Neuronal stem cell (in vitro differentiated cells): ENCODE results near the gene GMPR.

Experiments used
- DNase-seq: peaks from one replicate; pipeline ENCODE4 v3.0.0-alpha.2; 2013; ENCODE audit warnings: low spot score
- H2AFZ ChIP-seq: one replicate; pipeline ENCODE4 v1.6.1; 2013; ENCODE audit warnings: mild to moderate bottlenecking, low read length, inconsistent platforms
- H2AK5ac ChIP-seq: 2 replicates; pipeline ENCODE4 v1.6.1; 2013; ENCODE audit warnings: low read depth, mild to moderate bottlenecking, inconsistent platforms, low read length, moderate library complexity, mixed read lengths
- H2BK120ac ChIP-seq: 2 replicates; pipeline ENCODE4 v1.6.1; 2013; ENCODE audit warnings: low read depth, mild to moderate bottlenecking, inconsistent platforms, low read length, moderate library complexity, mixed read lengths
- H2BK12ac ChIP-seq: one replicate; pipeline ENCODE4 v1.6.1; 2013; ENCODE audit warnings: low read length, inconsistent platforms
- H2BK15ac ChIP-seq: 2 replicates; pipeline ENCODE4 v1.6.1; 2013; ENCODE audit warnings: mild to moderate bottlenecking, low read length, inconsistent platforms, mixed read lengths
- H2BK5ac ChIP-seq: one replicate; pipeline ENCODE4 v1.6.1; 2013; ENCODE audit warnings: inconsistent platforms, mild to moderate bottlenecking, low read length, moderate library complexity
- H3K14ac ChIP-seq: one replicate; pipeline ENCODE4 v1.6.1; 2013; ENCODE audit warnings: low read length, inconsistent platforms
- H3K18ac ChIP-seq: 2 replicates; pipeline ENCODE4 v1.6.1; 2013; ENCODE audit warnings: low read length, inconsistent platforms
- H3K23ac ChIP-seq: 2 replicates; pipeline ENCODE4 v1.6.1; 2013; ENCODE audit warnings: low read depth, mild to moderate bottlenecking, mixed read lengths, low read length, inconsistent platforms; ENCODE audit not compliant: poor library complexity
- H3K27ac ChIP-seq: replicated peaks from 3 replicates; pipeline ENCODE4 v1.5.1; 2013; ENCODE audit warnings: low read length, inconsistent platforms
- H3K27me3 ChIP-seq, 3 experiments: 2 replicates each; pipeline ENCODE4 v1.6.1; 2013; ENCODE audit warnings: low read length in 3 of 3, mild to moderate bottlenecking in 2 of 3, inconsistent platforms in 1 of 3, low read depth in 1 of 3, mixed read lengths in 1 of 3, moderate library complexity in 1 of 3; ENCODE audit not compliant: control insufficient read depth in 3 of 3, insufficient read depth in 3 of 3
- H3K36me3 ChIP-seq, 2 donors: replicated peaks in 1 of 2; 2 replicates each; pipeline ENCODE4 v1.6.1; 2013; ENCODE audit warnings: low read length in 2 of 2; ENCODE audit not compliant: control insufficient read depth in 2 of 2, insufficient read depth in 2 of 2
- H3K4ac ChIP-seq: 2 replicates; pipeline ENCODE4 v1.6.1; 2013; ENCODE audit warnings: inconsistent platforms, mild to moderate bottlenecking, low read length, moderate library complexity
- H3K4me1 ChIP-seq, 2 donors: 1 replicate in 1 of 2; 2 replicates in 1 of 2; pipeline ENCODE4 v1.6.1; 2013; ENCODE audit warnings: low read length in 2 of 2, low read depth in 1 of 2; ENCODE audit not compliant: control insufficient read depth in 2 of 2, insufficient read depth in 1 of 2
- H3K4me2 ChIP-seq: one replicate; pipeline ENCODE4 v1.6.1; 2013; ENCODE audit warnings: mild to moderate bottlenecking, low read length, inconsistent platforms; ENCODE audit not compliant: insufficient read depth, poor library complexity, severe bottlenecking
- H3K4me3 ChIP-seq, 2 donors: 2 replicates each; pipeline ENCODE4 v1.5.1; 2013; ENCODE audit warnings: low read length in 2 of 2, mild to moderate bottlenecking in 2 of 2, inconsistent platforms in 1 of 2, moderate library complexity in 1 of 2
- H3K79me1 ChIP-seq: one replicate; pipeline ENCODE4 v1.6.1; 2013; ENCODE audit warnings: low read depth, mild to moderate bottlenecking, inconsistent platforms, low read length, moderate library complexity
- H3K9ac ChIP-seq: one replicate; pipeline ENCODE4 v1.6.1; 2013; ENCODE audit warnings: mild to moderate bottlenecking, low read depth, low read length, inconsistent platforms; ENCODE audit not compliant: poor library complexity
- H3K9me3 ChIP-seq, 2 donors: replicated peaks in 1 of 2; 2 replicates each; pipeline versions ENCODE3 to v1.6.1; 2013; ENCODE audit warnings: low read length in 2 of 2, mild to moderate bottlenecking in 2 of 2, inconsistent platforms in 1 of 2, low read depth in 1 of 2, mixed read lengths in 1 of 2, moderate library complexity in 1 of 2; ENCODE audit not compliant: control insufficient read depth in 2 of 2, insufficient read depth in 1 of 2
- H4K8ac ChIP-seq: one replicate; pipeline ENCODE4 v1.6.1; 2013; ENCODE audit warnings: low read depth, mild to moderate bottlenecking, inconsistent platforms, low read length, moderate library complexity
- H4K91ac ChIP-seq: one replicate; pipeline ENCODE4 v1.6.1; 2013; ENCODE audit warnings: low read length, low read depth, mild to moderate bottlenecking, inconsistent platforms; ENCODE audit not compliant: poor library complexity
- WGBS, 2 donors: extraction: QIAGEN DNeasy Blood & Tissue Kit; methylation state at CpG; one replicate each; pipeline ENCODE4 v1.1.7; 2013; ENCODE audit warnings: missing lambda C conversion rate in 2 of 2, mixed read lengths in 1 of 2; ENCODE audit not compliant: insufficient read length in 2 of 2, insufficient replicate concordance in 1 of 2; ENCODE audit errors: extremely low coverage in 2 of 2; 5-methylcytosine and 5-hydroxymethylcytosine counted together

Gene GMPR

DNA sequence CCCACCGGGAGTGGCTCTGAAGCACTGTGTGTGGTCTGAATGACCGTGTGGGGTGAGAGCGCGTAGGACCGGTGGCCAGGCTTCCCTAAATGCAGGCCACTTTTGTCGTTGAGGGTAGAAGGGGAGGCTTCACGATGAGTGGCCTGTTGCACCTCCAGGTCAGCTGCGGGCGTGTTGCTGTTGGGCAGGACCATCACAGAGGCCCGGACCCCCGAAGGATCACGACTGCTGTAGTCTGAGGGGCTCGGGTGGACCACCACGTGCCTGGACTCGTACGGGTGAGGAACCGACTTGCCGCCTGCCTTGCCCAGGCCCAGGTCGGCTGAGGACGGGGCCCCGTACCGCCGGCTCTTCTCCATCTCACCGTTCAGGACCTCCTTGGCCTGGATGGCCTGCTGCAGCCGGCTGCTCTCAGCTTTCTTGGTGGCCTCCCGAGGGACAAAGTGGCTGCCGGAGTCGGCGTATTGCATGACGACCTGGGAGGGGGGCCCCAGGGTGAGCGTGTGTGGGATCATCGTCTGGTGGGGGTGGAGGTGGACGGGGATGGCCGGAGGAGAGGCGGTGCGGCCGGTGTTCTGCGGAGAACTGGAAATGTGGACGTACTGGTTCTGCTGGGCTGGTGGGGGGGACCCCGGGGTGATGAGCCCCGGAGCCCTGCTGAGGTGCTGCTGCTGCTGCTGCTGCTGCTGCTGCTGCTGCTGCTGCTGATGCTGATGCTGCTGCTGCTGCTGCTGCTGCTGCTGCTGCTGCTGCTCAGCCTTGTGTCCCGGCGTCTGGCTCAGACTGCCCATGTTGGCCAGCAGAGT lies 88.8 kb downstream of the GMPR start:
- WGBS, 2 donors: no CpG with 5 or more reads among the region's 43 CpGs
- no peak overlapping the region for H3K4me2 ChIP-seq
- H3K4me3 ChIP-seq: no peak overlapping the region
- no peaks in the 10 kb centered on the region for H3K9me3 ChIP-seq
- no peak overlapping the region for H4K8ac ChIP-seq
- H4K91ac ChIP-seq: no peak overlapping the region
- no peaks in the 10 kb centered on the region for H3K79me1 ChIP-seq
- H2AK5ac ChIP-seq: peak overlapping the region; percentile 0
- H2AFZ ChIP-seq: no peak overlapping the region
- no peak for DNase-seq
- no peak overlapping the region for H2BK15ac ChIP-seq
- peak overlapping the region; percentile 69 for H3K18ac ChIP-seq
- H3K9ac ChIP-seq: peak overlapping the region; percentile 21
- H3K4me1 ChIP-seq: peaks cover 5 to 13% of the 10 kb centered on the region in 2 donors
- H2BK120ac ChIP-seq: no peak overlapping the region
- H2BK5ac ChIP-seq: no peak overlapping the region
- H3K14ac ChIP-seq: peak overlapping the region; percentile 26
- no peaks in the 10 kb centered on the region for H3K36me3 ChIP-seq
- no peak overlapping the region for H2BK12ac ChIP-seq
- peaks cover 0 to 2% (median 0%) of the 10 kb centered on the region in 3 experiments for H3K27me3 ChIP-seq
- H3K23ac ChIP-seq: peak overlapping the region; percentile 21
- no peak overlapping the region for H3K4ac ChIP-seq
- no peak overlapping the region for H3K27ac ChIP-seq

DNA sequence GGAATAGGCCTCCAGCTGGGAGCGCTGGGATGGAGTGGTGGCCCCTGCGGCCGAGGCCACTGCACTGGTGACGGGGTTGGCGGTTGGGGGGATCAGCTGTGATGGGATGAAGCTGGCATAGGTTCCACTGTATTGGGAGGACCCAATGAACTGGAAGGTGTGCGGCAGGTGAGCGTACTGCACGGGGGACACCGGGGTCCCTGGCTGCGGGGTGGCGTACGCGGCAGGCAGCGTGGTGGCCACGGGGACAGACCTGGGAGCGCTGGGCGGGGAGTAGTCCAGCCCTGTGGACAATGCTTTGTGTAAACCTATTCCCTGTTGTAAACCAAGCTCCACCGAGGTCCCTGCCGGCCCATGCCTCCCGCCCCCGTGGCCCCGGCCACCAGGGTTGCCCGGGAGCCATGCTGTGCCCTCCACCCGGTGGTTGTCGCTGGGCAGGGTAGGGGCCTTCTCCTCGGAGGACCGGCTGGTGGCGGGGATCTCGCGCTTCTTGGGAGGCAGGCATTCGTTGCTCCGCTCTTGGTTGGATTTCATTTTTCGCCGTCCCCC lies 89.5 kb downstream of the GMPR start:
- H3K36me3 ChIP-seq: no peaks in the 10 kb centered on the region
- H4K91ac ChIP-seq: no peak overlapping the region
- peak overlapping the region; percentile 69 for H3K18ac ChIP-seq
- no peak for DNase-seq
- H3K27ac ChIP-seq: no peak overlapping the region
- no peak overlapping the region for H2BK15ac ChIP-seq
- H3K4me1 ChIP-seq: peaks cover 4 to 9% of the 10 kb centered on the region in 2 donors
- peaks cover 0 to 2% (median 0%) of the 10 kb centered on the region in 3 experiments for H3K27me3 ChIP-seq
- peak overlapping the region; percentile 26 for H3K14ac ChIP-seq
- H2BK5ac ChIP-seq: no peak overlapping the region
- H3K4me2 ChIP-seq: no peak overlapping the region
- H3K9me3 ChIP-seq: no peaks in the 10 kb centered on the region
- no peak overlapping the region for H2BK12ac ChIP-seq
- no CpG with 5 or more reads among the region's 34 CpGs for WGBS, 2 donors
- H3K4ac ChIP-seq: no peak overlapping the region
- no peak overlapping the region for H4K8ac ChIP-seq
- H3K4me3 ChIP-seq: peak overlapping the region in 1 of 2 donors; percentile 6
- peak overlapping the region; percentile 21 for H3K23ac ChIP-seq
- no peak overlapping the region for H2AFZ ChIP-seq
- H3K79me1 ChIP-seq: no peaks in the 10 kb centered on the region
- no peak overlapping the region for H3K9ac ChIP-seq
- no peak overlapping the region for H2AK5ac ChIP-seq
- H2BK120ac ChIP-seq: no peak overlapping the region

DNA sequence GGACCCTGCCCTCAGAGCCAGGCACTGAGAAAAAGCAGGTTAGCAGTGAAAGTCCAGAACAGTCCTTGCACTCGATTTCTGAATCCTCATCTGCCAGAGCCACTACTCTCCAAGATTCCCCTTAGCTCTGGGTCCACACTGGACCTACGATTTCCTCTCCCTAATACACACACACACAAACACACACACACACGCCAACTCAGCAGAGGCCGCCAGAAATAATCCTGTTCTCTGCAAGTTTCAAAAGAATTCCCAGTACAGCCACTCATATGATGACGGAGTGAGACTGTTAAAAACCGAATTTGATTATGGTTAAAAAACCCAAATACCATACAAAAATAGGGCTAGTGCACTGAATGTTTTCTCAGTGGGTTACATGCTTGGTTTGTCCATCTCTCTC lies 90.8 kb downstream of the GMPR start:
- Histone ChIP-seq H3K27me3 (peaks cover 0 to 2% (median 0%) of the 10 kb centered on the region in 3 experiments), H2AFZ (no peak overlapping the region), H2BK15ac (no peak overlapping the region), H4K91ac (no peak overlapping the region), H3K14ac (no peak overlapping the region), H4K8ac (no peak overlapping the region), H3K36me3 (no peaks in the 10 kb centered on the region), H3K79me1 (no peaks in the 10 kb centered on the region), H2BK120ac (no peak overlapping the region), H3K4me2 (no peak overlapping the region), H3K23ac (no peak overlapping the region), H3K4me3 (no peak overlapping the region), H2AK5ac (no peak overlapping the region), H3K4me1 (peaks cover 3 to 6% of the 10 kb centered on the region in 2 donors), H3K18ac (no peak overlapping the region), H2BK5ac (no peak overlapping the region), H3K9me3 (no peaks in the 10 kb centered on the region), H3K4ac (no peak overlapping the region), H3K9ac (no peak overlapping the region), H2BK12ac (no peak overlapping the region), H3K27ac (no peak overlapping the region)
- DNase-seq: no peak
- no CpG with 5 or more reads among the region's 6 CpGs for WGBS, 2 donors

DNA sequence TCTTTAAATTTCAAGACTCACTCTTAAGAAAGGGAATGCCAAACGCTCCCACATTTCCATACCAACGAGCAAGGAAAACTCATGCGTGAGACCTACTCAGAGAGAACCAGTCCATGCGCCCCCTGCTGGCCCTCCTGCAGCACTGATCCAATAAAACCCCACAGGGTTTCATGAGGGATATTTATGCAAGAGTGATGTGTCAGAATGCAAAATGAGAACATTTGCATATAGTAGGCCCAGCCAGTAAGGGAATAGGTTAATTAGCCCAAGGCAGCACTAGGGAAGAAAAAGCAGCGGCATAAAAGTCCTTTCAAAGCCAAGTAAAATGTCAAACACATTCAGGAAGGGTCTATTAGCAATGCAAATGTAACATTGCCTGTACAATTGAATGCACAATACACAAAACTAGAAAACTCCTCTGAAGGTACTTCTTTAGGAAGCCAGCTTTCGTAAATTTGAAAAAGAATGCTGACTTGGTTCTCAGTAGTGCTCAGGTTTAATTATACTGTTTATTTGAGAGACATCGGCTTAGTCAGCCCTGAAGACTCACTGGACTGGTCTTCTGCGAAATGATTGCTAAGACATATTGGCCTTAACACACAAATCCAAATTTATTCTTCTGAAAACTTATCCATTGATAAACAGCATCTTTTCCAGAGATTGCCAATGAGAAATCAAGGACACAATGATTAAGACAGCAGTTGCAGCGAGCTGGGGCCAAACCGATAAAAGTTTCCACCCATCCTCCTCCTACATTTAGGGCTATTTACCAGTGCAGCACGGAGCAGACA lies 93.2 kb downstream of the GMPR start:
- Histone ChIP-seq H2BK15ac (no peak overlapping the region), H3K14ac (no peak overlapping the region), H4K91ac (no peak overlapping the region), H2AK5ac (no peak overlapping the region), H3K9ac (no peak overlapping the region), H3K23ac (no peak overlapping the region), H2BK5ac (no peak overlapping the region), H2BK12ac (no peak overlapping the region), H3K27ac (no peak overlapping the region), H3K36me3 (no peaks in the 10 kb centered on the region), H3K4me1 (peaks cover 3 to 6% of the 10 kb centered on the region in 2 donors), H3K4me2 (peak overlapping the region; percentile 29), H4K8ac (no peak overlapping the region), H3K18ac (no peak overlapping the region), H3K9me3 (no peaks in the 10 kb centered on the region), H3K4me3 (no peak overlapping the region), H3K27me3 (peaks cover 0 to 2% (median 0%) of the 10 kb centered on the region in 3 experiments), H3K4ac (no peak overlapping the region), H2AFZ (peak overlapping the region; percentile 3), H2BK120ac (no peak overlapping the region), H3K79me1 (no peaks in the 10 kb centered on the region)
- no CpG with 5 or more reads among the region's 11 CpGs for WGBS, 2 donors
- DNase-seq: peak; percentile 56
